ENCODE data around the gene ARID3A. TPM values are rescaled to one million over a fixed set of nuclear protein-coding genes. Genes with fewer than 3 reads are reported as not detected.
"Not testable (repeated sequence)": the region's sequence is repeated elsewhere in the genome, so short reads cannot be mapped to it uniquely, and the experiment has no call there.

Gene ARID3A, protein sequence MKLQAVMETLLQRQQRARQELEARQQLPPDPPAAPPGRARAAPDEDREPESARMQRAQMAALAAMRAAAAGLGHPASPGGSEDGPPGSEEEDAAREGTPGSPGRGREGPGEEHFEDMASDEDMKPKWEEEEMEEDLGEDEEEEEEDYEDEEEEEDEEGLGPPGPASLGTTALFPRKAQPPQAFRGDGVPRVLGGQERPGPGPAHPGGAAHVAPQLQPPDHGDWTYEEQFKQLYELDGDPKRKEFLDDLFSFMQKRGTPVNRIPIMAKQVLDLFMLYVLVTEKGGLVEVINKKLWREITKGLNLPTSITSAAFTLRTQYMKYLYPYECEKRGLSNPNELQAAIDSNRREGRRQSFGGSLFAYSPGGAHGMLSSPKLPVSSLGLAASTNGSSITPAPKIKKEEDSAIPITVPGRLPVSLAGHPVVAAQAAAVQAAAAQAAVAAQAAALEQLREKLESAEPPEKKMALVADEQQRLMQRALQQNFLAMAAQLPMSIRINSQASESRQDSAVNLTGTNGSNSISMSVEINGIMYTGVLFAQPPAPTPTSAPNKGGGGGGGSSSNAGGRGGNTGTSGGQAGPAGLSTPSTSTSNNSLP
- 17.3 TPM for polyA plus RNA-seq (ENCODE audit: insufficient read length)

DNA sequence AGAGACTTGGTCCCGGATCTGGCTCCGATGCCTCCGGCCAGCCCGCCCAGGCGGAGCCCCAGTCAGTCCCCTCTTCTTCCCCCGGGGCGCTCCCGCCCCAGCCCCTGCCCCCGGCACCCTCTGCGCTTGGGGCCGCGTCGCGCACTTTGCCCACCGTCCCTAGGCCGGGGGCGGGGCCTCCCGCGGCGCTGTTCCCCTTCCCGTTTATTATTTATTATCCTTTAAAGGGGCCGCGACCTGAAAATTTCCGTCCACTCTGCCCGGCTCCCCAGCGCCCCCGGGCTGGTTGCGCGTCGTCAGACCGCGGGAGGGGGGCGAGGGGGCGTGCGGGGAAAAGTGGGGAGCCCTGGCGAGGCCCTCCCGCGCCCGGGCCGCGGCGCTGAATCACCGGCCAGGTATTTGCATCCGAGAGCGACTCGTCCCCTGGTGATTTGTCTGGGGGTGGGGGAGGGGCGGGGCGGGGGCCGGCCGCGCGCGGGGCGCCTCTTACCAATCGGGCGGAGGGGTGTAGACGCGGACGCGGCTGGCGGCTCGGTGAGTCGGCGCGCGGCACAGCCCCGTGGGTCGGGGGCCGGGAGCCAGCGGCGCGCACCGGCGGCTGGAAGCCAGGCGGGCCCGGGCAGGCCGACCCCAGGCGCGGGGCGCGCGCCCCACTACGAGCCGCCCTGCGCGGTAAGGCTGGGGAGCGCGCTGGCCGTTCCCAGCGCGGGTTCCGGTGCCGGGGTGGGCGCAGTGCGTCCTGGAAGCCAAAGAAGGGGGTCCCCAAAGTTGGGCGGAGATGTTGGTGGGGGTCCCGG is at the start of gene ARID3A:
ARID3A (plus strand) TSS at position 510 of the 797 bp plus-strand sequence. CDS start 3,494 bp downstream, outside the sequence.
- DNase-seq = peak; percentile 87

DNA sequence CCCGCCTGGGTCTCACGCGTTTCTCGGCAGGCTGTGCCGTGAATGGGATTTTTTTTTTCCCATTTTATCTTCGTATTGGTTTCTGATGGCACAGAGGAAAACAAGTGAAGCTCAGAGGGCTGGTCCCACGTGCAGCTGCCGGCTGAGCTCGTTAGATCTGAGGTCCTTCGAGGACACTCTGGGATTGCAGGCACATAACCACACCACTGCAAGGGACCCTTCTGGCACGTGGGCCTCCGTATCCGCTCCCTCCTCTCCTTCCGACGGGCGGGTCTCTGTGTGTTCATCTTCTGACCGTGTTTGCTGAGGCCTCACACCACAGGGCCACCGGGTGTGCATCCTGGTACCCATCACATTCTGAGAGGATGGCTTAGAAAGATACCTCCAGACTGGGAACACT is 49.7 kb upstream of the ARID3A start:
- DNase-seq = no peak

DNA sequence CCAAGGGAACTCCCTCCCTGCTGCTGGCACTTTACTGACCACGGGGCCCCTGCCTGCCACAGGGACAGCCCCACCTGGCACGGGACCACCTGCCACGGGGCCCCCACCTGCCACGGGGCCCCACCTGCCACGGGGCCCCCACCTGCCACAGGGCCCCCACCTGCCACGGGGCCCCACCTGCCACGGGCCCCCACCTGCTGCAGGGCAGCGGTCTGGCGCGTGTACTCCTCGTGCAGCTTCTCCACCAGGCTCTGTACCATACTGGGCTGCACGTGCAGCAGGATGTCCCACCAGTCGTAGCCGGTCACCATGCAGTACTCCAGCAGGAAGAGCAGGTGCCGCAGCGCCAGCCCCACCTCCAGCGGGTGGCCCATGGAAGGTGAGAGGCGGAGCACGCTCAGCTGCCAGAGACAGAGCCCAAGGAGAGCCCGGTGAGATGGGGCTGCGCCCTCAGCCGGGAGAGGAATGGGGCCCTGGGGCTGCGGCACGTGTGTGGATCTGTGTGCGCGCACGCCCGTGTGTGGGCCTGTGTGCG is 49.0 kb upstream of the ARID3A start:
- no peak for DNase-seq

DNA sequence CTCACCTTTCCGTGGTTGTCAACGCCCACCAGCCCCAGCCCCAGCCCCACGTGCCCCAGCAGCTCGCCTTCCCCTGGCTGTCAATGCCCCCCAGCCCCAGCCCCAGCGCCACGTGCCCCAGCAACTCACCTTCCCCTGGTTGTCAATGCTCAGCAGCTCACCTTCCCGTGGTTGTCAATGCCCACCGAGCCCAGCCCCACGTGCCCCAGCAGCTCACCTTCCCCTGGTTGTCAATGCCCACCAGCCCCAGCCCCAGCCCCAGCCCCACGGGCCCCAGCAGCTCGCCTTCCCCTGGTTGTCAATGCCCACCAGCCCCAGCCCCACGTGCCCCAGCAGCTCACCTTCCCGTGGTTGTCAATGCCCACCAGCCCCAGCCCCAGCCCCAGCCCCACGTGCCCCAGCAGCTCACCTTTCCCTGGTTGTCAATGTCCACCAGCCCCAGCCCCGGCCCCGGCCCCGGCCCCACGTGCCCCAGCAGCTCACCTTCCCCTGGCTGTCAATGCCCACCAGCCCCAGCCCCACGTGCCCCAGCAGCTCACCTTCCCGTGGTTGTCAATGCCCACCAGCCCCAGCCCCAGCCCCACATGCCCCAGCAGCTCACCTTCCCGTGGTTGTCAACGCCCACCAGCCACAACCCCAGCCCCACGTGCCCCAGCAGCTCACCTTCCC is 47.7 kb upstream of the ARID3A start:
- DNase-seq = not testable (repeated sequence)

DNA sequence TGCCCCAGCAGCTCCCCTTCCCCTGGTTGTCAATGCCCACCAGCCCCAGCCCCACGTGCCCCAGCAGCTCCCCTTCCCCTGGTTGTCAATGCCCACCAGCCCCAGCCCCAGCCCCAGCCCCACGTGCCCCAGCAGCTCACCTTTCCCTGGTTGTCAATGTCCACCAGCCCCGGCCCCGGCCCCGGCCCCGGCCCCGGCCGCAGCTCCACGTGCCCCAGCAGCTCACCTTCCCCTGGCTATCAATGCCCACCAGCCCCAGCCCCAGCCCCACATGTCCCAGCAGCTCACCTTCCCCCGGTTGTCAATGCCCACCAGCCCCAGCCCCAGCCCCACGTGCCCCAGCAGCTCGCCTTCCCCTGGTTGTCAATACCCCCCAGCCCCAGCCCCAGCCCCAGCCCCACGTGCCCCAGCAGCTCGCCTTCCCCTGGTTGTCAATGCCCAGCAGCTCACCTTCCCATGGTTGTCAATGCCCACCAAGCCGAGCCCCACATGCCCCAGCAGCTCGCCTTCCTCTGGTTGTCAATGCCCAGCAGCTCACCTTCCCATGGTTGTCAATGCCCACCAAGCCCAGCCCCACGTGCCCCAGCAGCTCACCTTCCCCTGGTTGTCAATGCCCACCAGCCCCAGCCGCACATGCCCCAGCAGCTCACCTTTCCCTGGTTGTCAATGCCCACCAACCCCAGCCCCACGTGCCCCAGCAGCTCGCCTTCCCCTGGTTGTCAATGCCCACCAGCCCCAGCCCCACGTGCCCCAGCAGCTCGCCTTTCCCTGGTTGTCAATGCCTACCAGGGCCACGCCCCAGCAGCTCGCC is 46.9 kb upstream of the ARID3A start:
- not testable (repeated sequence) for DNase-seq

DNA sequence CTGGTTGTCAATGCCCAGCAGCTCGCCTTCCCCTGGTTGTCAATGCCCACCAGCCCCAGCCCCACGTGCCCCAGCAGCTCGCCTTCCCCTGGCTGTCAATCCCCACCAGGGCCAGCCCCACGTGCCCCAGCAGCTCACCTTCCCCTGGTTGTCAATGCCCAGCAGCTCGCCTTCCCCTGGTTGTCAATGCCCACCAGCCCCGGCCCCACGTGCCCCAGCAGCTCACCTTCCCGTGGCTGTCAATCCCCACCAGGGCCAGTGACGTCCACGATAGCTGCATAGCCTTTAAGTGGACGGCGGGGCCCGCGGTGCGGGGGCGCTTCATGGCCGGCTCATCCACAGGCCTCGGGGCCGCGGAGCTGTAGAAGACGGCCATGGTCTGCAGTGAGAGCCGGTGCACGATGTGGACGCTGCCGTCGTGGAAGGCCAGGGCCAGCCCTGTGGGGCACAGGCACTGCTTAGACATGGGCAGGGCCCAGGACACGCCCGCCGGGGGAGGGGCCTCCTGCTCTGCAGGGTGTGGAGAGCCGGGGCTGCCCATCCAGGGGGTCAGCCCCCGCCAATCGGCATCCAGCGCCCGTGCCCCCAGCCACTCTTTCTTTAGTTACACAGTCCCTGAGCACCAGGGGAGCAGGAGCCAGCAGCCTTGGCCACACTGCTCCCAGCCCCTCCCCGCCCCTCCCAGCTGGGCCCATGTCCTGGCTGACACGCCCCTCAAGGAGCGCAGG is 46.0 kb upstream of the ARID3A start:
- no peak for DNase-seq

DNA sequence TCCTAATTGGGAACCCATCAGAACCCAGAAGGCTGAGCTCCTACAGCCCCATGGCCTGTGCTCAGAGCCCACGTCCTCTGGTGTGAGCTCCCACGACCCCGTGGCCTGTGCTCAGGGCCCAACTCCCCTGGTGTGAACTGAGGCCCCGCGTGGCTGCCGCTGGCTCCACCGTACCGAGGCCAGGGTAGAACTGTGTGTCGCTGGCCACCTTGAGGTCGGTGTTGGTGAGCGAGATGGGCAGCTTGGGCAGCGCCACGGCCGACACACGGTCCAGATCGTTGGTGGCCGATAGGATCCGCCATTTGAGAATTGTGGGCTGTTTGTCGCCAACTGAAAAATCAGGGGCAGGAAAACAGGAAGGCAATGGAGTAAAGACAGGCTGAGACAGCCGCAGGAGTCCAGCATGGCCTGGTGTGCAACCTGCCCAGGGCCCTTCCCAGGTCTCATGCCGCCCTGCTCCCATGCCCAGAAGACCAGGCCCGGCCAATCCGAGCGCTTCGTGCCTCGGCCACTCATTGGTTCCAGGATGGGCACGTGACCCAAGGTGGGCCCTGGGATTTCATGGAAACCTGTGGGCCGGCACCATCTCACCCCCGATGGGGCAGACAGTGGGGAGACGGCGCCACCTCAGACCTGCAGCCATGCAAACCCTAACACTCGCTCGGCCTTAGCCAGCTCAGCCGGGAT is 44.3 kb upstream of the ARID3A start:
- DNase-seq = no peak

DNA sequence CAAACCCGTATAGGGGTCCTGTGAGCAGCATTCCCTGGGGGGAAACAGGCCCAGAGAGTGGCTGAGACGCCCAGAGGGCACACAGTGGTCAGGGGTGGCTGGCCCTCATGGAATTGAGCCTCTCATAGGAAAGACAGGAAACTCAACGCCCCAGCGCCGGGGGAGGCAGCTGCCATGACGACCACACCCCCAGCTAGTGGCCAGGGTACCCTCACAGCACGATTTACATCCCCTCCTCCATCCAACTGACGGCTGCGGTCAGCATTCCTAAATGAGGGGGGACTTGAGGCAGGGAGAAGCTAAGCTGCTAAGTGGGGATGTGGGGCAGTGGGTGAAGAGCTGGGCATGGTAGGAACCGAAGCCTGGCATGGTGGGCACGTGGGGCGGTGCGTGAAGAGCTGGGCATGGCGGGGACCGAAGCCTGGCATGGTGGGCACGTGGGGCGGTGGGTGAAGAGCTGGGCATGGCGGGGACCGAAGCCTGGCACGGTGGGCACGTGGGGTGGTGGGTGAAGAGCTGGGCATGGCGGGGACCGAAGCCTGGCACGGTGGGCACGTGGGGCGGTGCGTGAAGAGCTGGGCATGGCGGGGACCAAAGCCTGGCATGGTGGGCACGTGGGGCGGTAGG is 42.9 kb upstream of the ARID3A start:
- no peak for DNase-seq

DNA sequence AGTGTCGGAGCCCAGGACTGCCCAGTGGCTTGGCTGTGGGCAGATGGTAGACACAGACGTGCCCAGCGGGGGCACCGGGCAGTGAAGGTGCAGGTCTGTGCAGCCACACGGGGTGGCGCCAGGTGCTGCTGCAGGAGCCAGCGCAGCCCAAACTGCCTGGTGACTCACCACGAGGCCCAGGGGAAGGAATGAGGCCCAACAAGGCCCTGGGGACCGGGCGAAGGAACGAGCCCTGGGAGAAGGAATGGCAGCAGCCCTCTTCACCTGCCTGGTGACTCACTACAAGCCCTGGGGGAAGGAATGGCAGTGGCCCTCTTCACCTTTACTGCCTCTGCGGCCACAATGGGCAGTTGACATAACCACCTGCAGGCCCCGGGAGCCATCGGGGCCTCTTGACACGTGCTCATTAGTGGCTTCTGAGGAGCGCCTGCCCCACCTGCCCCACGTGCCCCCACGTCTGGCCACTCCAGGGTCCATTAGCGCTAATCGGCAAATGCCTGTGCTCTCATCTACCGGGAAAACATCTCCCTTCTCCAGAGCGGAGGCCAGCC is 42.1 kb upstream of the ARID3A start:
- no peak for DNase-seq

DNA sequence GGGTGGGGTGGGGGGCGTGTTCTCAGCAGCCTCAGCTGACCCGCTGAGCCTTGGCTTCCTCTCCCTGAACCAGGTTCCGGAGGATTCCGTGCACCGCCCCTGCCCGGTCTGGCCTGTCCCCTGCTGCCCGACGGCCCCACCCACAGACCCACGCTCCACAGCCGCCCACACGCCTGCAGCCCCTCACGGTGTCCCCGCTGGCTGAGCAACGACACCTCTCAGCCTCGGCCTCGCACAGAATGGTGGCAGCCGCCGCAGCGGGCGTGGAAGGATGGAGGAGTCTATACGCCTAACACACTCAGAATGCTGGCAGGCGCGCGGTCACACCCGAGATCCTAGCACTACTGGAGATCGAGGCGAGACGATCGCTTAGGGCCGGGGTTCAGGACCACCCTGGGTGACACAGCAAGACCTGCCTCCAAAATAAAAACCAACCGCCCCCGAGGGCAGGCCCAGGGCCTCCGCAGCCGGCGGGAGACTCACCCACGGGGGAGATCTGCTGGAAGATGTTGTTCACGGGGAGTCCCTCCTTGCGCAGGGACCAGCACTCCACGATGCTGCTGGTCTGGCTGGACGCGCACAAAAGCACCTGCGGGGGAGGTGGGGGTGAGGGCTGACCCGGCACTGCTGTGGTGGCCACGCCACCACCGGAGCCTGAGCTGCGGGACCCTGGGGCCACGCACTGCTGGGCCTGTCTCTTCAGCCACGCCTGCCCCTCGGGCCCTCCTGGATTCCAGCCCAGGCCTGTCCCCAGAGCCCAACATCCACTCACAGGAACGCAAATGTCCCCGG is 41.2 kb upstream of the ARID3A start:
- DNase-seq = no peak

DNA sequence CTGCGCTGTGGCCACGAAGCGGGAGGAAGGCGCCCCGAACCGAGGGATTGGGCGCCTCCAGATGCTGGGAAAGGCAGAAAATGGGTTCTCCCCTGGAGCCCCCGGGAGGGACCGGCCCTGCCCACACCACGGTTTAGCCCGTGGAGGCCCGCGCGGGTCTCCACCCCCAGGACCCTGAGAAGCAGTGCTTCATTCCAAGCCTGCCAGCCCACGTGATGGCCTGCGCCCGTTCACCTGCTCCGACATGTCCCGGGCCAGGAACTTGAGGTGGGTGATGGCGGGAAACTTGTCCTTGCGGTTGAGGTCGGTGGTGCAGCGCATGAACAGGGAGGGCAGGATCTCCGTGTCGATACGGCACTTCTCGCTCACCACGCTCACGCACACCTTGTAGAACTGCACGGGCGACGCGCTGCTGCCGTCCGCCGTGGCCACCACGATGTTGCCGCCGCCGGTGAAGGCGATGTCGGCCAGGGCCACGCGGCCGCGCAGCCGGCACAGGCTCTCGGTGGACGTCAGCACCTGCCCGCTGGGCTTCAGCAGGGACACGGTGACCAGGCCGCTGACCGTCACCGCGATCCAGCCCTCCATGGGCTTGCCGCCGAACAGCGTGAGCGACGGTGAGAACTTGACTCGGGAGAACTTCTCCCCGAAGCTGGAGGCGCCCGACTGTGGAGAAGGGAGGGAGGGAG is 40.2 kb upstream of the ARID3A start:
- DNase-seq = no peak

DNA sequence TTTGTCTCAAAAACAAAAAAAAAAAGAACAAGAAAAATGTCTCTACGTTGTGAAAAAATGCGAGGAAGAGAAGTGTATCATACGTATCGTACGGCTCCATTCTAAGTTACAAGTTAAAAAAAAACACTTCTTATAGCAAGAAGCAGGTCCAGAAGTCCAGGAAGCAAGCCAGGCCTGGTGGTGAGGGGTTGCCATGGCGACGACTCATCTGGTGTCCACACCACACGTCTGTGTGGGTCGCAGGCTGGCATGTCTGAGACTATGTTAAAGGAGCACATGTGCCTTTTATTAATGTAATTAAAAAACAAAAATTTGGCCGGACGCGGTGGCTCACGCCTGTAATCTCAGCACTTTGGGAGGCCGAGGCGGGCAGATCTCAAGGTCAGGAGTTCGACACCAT is 38.8 kb upstream of the ARID3A start:
- no peak for DNase-seq

DNA sequence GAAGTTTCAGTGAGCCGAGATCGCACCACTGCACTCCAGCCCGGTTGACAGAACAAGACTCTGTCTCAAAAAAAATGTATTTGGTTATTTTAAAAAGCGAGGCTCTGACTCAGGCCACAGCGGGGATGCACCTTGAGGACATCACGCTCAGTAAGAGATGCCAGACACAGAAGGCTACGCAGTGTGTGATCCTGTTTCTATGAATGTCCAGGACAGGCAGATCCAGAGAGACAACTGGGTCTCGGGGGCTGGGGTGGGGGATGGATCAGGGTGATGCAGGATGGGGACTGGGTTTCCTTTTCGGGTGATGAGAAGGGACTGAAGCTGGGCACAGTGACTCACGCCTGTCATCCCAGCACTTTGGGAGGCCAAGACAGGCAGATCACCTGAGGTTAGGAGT is 38.2 kb upstream of the ARID3A start:
- no peak for DNase-seq

DNA sequence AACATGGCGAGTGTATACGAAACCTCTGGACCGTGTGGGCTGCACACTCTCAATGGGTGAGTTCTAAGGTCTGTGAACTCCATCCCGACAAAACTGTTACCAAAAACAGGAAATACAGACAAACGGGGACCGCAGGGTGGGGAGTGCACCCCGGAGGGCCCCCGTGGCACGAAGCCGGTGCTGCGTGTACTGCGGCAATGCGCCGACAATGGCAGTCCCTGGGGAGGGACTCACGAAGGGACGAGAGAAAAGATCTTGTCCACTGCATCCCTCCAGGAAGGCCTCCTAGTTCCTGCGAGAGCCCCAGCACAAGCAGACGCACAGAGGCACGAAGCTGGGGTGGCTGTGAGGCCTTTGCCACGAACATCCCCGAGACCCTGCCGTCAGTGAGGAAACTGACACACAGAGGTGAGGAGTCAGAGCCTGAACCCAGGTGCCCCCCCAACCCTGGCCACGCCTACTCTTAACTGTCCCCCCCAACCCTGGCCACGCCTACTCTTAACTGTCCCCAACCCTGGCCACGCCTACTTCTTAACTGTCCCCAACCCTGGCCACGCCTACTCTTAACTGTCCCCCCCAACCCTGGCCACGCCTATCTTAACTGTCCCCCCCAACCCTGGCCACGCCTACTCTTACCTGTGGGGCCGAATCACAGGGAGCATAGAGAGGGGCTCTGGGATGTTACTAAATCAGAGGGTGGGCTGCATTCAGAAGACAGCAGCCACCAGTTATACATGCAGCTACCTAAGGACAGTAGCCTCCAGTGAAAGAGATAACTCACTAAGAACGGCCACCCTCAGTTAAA is 37.1 kb upstream of the ARID3A start:
- no peak for DNase-seq

DNA sequence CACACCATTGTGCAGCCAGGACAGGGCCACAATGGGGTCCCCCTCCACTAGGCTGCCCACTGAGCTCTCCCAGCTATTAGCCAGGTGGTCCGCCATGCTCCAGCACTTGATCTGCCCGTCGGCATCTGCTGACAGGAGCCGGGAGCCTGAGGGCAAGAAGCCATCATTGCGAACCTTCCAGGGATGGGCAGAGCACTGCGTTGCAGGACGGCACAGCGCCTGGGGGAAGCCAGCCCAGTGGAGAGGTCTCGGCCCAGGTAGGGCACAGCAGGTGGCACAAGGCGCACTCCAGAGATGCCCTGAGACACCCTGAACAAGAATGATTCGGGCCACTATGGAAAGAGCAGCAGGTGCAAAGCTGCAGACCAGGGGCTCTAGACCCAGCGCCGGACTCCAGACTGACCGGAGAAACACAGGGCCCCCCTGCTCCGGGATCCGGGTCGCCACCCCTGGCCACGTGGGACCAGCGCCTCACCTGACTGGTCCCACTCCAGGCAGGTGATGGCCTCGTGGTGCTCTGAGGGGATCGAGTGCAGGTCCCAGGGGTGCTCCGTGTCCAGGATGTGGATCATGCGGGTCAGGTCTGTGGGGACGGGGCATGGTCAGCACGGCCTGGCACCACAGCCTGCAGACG is 36.1 kb upstream of the ARID3A start:
- no peak for DNase-seq

DNA sequence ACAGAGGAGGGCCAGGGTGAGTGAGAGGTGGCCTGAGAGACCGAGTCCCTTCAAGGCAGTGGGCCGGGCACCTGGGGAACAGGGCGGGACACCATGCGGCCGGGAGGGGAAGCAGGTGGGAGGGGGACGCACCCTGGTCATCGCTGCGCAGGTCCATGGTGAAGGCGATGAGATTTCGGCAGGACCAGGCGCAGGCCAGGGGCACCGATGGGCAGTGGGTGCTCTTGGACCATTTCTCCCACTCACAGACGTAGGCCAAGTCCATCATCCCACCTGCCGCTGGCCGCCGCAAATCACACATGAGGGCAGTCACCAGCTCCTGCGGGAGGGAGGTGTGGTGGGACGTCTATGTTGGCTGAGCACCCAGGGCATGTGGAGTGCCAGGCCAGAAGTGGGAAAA is 35.0 kb upstream of the ARID3A start:
- no peak for DNase-seq
